ENCODE results near the gene RPS6KA1. TPM values are rescaled to one million over a fixed set of nuclear protein-coding genes. Genes with fewer than 3 reads are reported as not detected.

The RPS6KA1 gene
- polyA plus RNA-seq, 1 donor (not counting 4 experiments of a cell fraction or from before 2014, with no cell fraction given): 65.9 TPM

- FAIRE-seq: no peak
- Histone ChIP-seq H3K79me2 (ENCODE audit: control insufficient read depth, insufficient read depth, low read length) (no peaks in the 10 kb centered on the region), H3K4me1 (ENCODE audit: control insufficient read depth, extremely low read depth, insufficient read depth, low read length) (peaks cover 16% of the 10 kb centered on the region), H2AFZ (ENCODE audit: control insufficient read depth, low read length) (no peak overlapping the region), H3K36me3 (ENCODE audit: control insufficient read depth in 2 of 2, extremely low read depth in 1 of 2, insufficient read depth in 2 of 2, low read length in 2 of 2) (no peaks in the 10 kb centered on the region), H3K27me3 (ENCODE audit: control insufficient read depth, extremely low read depth, insufficient read depth, low read length) (no peaks in the 10 kb centered on the region), H4K20me1 (ENCODE audit: control insufficient read depth, extremely low read depth, insufficient read depth, low read length) (no peaks in the 10 kb centered on the region), H3K27ac (ENCODE audit: control insufficient read depth, insufficient read depth, low read length) (no peak overlapping the region), H3K9ac (ENCODE audit: control insufficient read depth, extremely low read depth, insufficient read depth, low read length) (no peak overlapping the region), H3K4me2 (ENCODE audit: control insufficient read depth, extremely low read depth, insufficient read depth, low read depth, low read length) (no peak overlapping the region), H3K9me3 (ENCODE audit: control insufficient read depth, low read depth, low read length) (no peaks in the 10 kb centered on the region), H3K9me1 (ENCODE audit: control insufficient read depth, extremely low read depth, insufficient read depth, low read length) (no peaks in the 10 kb centered on the region), H3K4me3 (ENCODE audit: control insufficient read depth in 2 of 3, extremely low read depth in 1 of 3, insufficient read depth in 2 of 3, low read depth in 1 of 3, low read length in 3 of 3) (no peak overlapping the region)
- no peak for TF ChIP-seq EZH2 (IDR thresholded peaks at IDR 0.05; ENCODE audit: low read length)
- TF ChIP-seq CTCF (optimal IDR thresholded peaks at IDR 0.05 in 1 of 3, IDR thresholded peaks at IDR 0.05 in 1 of 3, conservative IDR thresholded peaks at IDR 0.05 in 1 of 3; ENCODE audit: extremely low read depth in 1 of 3, insufficient read depth in 2 of 3, low read length in 3 of 3): no peak
- no peak for DNase-seq (ENCODE audit: low read depth, low spot score)
- dilution Hi-C loops (cut with MboI; ENCODE audit: extremely low pct_ligation_motif_present, low sequenced_read_pairs): no loop called here
These were observed 7.9 kb upstream of the RPS6KA1 start for GRCh38 chr1:26521669-26522030.

GRCh38 chr1:26522073-26522472, 7.5 kb upstream of the RPS6KA1 start:
- no peaks in the 10 kb centered on the region for H3K9me1 ChIP-seq (ENCODE audit: control insufficient read depth, extremely low read depth, insufficient read depth, low read length)
- no peaks in the 10 kb centered on the region for H3K79me2 ChIP-seq (ENCODE audit: control insufficient read depth, insufficient read depth, low read length)
- H3K4me3 ChIP-seq (ENCODE audit: control insufficient read depth in 2 of 3, extremely low read depth in 1 of 3, insufficient read depth in 2 of 3, low read depth in 1 of 3, low read length in 3 of 3): no peak overlapping the region
- no peak for FAIRE-seq
- H4K20me1 ChIP-seq (ENCODE audit: control insufficient read depth, extremely low read depth, insufficient read depth, low read length): no peaks in the 10 kb centered on the region
- TF ChIP-seq CTCF (optimal IDR thresholded peaks at IDR 0.05 in 1 of 3, IDR thresholded peaks at IDR 0.05 in 1 of 3, conservative IDR thresholded peaks at IDR 0.05 in 1 of 3; ENCODE audit: extremely low read depth in 1 of 3, insufficient read depth in 2 of 3, low read length in 3 of 3) (no peak), EZH2 (IDR thresholded peaks at IDR 0.05; ENCODE audit: low read length) (no peak)
- H3K4me2 ChIP-seq (ENCODE audit: control insufficient read depth, extremely low read depth, insufficient read depth, low read depth, low read length): no peak overlapping the region
- DNase-seq (ENCODE audit: low read depth, low spot score): no peak
- H3K27me3 ChIP-seq (ENCODE audit: control insufficient read depth, extremely low read depth, insufficient read depth, low read length): no peaks in the 10 kb centered on the region
- H3K9me3 ChIP-seq (ENCODE audit: control insufficient read depth, low read depth, low read length): no peaks in the 10 kb centered on the region
- H2AFZ ChIP-seq (ENCODE audit: control insufficient read depth, low read length): no peak overlapping the region
- H3K4me1 ChIP-seq (ENCODE audit: control insufficient read depth, extremely low read depth, insufficient read depth, low read length): peaks cover 16% of the 10 kb centered on the region
- no peak overlapping the region for H3K9ac ChIP-seq (ENCODE audit: control insufficient read depth, extremely low read depth, insufficient read depth, low read length)
- dilution Hi-C loops (cut with MboI; ENCODE audit: extremely low pct_ligation_motif_present, low sequenced_read_pairs): no loop called here
- no peak overlapping the region for H3K27ac ChIP-seq (ENCODE audit: control insufficient read depth, insufficient read depth, low read length)
- H3K36me3 ChIP-seq (ENCODE audit: control insufficient read depth in 2 of 2, extremely low read depth in 1 of 2, insufficient read depth in 2 of 2, low read length in 2 of 2): no peaks in the 10 kb centered on the region
